Measurements from ENCODE around the gene RACK1.
"Not testable (repeated sequence)": the region's sequence is repeated elsewhere in the genome, so short reads cannot be mapped to it uniquely, and the experiment has no call there.

RACK1 gene

DNA sequence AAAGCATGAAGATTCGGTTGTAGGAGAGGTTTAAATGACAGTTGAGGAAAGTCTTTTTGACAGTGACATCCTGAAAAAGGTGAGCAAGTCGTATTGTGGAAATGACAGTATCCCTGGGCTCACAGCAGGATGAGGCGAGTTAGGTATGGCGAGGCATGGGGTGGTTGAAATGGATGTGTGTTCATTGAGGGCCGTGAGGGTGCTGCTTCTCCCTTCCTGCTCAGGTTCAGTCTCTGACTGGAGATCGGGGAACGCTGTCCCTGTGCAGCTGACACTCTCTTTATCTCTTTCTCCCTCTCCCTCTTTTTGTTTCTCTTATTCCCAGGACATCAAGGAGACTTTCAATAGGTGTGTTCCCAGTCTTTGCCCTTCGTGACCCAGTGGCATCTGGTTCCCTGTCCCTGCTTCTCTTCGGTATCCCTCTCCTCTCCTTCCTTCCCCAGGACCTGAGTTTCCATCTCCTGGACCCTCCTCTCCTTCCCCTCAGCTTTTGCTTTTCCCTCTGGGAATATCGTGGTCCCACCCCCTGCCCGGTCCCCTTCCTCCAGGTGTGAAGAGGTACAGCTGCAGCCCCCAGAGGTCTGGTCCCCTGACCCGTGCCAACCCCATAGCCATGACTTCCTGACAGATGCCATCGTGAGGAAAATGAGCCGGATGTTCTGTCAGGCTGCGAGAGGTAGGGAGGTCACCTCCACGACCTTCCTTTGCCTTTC, 10.5 kb downstream of the RACK1 start:
- DNase-seq, result no peak

DNA sequence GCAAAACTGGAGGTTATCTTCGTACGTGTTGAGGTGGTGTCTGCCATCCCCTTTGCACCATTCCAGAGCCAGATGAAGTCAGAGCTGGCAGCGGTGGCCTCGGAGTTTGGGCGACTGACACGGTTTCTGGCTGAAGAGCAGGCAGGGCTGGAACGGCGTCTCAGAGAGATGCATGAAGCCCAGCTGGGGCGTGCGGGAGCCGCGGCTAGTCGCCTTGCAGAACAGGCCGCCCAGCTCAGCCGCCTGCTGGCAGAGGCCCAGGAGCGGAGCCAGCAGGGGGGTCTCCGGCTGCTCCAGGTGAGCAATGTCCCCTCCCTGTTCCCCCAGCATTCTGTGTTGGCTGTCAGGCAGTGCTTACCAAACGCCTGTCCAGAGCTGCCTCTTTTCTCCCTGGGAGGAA, 11.1 kb downstream of the RACK1 start:
- DNase-seq, result no peak

DNA sequence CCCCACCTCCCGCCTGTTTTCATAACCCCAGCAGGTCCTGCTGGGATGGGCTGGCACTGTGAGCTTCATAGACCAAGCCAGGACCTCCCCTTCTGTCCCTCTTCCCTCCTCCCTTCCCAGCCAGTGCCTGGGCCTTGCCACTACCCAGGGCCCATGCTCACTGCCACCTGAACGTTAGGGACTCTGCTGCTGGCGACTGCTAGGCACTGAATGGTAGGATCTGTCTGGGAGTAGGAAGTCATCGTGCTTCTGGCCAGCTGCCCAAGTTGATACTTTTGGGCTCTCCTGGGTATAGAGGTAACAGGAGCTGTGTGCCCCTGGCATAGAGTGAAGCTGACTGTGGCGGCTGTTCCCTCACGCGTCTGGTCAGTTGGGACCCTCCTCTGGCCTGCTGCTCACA, 12.3 kb downstream of the RACK1 start:
- no peak for DNase-seq

DNA sequence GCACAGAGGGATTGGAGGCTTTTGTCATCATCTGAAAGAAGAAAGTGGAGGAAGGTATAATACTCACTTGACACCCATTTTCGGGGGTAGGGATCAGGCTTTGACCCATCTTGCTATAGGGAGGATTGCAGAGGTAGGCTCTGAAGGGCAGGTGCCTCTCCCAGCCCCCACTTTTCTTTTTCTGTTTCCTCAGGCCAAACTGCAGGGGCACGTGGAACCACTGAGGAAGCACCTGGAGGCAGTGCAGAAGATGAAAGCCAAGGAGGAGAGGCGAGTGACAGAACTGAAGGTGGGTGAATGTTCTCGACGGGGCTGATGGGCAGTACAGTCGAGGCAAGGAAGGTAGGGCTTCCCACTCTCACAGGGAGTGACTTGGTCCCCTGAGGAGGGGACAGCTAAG, 13.2 kb downstream of the RACK1 start:
- no peak for DNase-seq

DNA sequence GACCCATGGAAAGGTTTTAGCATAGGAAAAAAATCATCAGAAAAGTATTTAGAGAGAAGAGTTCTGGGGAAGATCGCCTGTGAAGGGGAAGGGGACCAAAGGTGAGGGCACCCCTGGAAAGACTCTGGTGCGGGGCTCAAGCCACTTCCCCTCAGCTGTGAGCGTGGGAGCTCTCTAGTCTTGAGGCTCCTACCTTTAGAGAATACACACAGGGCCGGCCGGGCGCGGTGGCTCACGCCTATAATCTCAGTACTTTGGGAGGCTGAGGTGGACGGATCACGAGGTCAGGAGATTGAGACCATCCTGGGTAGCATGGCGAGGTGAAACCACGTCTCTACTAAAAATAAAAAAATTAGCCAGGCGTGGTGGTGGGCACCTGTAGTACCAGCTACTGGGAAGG, 13.7 kb downstream of the RACK1 start:
- DNase-seq, result no peak

DNA sequence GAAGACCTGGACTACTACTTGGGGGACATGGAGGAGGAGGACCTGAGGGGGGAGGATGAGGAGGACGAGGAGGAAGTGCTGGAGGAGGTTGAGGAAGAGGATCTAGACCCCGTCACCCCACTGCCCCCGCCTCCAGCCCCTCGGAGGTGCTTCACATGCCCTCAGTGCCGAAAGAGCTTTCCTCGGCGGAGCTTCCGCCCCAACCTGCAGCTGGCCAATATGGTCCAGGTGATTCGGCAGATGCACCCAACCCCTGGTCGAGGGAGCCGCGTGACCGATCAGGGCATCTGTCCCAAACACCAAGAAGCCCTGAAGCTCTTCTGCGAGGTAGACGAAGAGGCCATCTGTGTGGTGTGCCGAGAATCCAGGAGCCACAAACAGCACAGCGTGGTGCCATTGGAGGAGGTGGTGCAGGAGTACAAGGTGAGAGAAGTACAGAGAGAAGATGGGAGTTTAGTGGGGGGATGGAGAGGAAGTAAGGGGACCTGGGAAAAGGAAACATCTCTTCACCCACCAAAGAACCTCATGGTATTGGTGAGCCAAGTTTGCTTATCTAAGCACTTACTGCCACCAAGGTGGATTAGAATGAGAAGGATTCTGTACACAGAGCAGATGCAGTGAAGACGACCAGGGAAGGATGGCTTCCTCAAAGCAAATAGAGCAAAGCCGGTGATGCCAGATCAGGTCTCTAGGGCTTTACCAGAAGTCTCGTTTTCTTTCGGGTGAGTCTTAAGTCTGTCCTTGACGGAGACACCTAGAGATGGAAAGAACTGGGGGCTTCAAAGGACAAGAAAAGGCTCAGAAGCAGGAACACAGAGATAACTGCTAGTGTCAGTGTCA, 19.1 kb downstream of the RACK1 start:
- no peak for DNase-seq

DNA sequence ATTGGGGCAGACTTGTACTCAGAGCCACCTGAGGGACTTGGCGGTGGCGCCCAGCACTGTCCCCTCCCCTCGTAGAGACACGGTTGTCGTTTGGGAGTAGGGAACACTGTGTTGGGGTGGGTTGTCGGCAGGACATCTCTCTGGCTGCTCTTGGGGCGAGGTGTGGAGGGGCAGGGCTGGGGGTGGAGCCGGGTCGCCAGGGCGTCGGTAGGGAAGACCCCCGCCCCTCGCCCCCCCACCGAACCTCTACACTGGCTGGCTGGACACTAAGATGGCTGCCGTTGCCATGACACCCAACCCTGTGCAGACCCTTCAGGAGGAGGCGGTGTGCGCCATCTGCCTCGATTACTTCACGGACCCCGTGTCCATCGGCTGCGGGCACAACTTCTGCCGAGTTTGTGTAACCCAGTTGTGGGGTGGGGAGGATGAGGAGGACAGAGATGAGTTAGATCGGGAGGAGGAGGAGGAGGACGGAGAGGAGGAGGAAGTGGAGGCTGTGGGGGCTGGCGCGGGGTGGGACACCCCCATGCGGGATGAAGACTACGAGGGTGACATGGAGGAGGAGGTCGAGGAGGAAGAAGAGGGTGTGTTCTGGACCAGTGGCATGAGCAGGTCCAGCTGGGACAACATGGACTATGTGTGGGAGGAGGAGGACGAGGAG, 19.8 kb downstream of the RACK1 start:
- no peak for DNase-seq

DNA sequence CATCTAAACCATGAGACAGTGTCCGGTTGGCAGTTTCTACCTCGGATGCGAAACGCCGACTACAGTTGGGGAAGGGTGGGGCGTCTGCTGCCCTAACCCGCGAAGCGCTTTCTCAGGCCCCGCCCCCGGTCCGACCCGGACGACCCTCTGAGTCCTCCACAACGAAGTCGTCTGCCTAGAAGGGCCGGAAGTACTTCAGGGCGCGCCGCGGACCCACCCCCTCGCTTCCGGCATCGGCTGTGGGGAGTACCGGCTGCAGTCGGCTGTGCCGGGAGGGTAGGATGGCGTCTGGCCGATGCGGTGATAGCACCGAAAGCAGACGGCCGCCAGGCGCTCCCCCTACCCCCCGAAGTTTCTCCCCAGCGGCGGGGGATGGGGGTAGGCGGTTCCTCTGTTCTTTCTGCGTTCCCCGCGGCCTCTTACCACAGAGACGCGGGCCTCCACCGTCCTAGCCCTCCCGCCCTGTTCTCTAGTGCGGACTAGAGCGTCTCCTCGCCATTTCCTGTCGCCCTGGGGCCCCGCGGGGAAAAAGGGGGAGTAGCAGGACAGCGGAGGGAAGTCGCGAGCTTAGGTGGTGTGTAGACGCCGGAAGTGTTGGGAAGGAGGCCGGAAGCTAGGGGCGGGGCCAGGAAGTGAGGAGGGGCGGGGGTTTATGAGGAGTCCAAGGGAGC, 20.5 kb downstream of the RACK1 start, which contains the start of gene TRIM41:
TRIM41 (plus strand) TSS at position 224 of the 671 bp plus-strand sequence. CDS start 719 bp downstream, outside the sequence.
- DNase-seq, result no peak

DNA sequence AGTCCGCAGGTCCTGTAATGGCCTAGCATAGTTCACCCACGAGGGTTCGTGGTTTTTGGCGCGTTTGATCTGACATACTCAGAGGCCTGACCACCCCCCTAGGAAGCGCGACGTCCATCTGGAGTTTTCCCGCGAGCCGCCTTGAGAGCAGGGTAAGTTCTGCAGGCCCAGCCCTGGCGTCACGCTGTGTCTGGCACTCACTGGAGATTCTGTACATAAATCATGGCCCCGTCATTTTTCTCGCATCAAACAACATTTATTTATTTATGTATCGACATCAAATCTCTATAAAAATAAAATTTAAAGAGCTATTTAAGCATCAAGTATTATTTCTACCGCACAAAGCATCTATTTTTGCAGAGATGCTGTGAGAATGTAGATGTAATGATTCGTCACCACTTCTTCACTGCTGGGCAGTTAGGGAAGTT, 21.1 kb downstream of the RACK1 start:
- no peak for DNase-seq

DNA sequence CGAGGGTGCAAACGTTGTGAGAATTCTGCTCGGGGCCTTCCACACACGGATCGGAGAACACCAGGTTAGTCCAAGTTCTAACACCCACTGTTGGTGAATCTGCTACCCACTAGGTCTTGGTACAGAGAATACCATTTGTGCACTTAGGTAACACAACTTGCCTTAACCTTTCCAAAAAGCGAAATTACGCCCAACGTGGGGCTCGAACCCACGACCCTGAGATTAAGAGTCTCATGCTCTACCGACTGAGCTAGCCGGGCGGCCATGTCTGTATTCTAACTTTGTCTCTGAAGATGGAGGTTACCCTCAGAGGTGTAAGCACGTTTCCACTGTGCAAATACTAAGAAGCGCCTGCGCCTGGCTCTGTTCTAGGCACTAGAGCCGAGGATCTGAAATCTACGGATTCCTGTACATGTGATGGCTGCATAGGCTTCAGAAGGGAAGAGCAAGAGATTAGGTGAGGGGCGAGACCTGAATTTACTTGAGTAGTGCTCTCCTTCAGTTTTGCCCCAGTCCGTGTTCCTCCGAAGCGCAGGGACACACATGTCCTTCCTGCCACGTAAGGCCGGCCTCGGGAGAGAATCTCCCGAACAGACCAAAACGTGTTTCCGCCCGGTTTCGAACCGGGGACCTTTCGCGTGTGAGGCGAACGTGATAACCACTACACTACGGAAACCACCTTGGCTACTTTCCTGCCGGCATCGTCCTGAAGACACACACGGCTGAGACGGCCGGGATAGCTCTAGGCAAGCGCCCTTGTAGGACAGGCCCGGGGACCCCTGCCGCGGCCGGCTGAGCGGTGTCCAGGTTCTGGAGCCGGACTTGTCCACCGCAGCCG, 21.7 kb downstream of the RACK1 start:
- no peak for DNase-seq

DNA sequence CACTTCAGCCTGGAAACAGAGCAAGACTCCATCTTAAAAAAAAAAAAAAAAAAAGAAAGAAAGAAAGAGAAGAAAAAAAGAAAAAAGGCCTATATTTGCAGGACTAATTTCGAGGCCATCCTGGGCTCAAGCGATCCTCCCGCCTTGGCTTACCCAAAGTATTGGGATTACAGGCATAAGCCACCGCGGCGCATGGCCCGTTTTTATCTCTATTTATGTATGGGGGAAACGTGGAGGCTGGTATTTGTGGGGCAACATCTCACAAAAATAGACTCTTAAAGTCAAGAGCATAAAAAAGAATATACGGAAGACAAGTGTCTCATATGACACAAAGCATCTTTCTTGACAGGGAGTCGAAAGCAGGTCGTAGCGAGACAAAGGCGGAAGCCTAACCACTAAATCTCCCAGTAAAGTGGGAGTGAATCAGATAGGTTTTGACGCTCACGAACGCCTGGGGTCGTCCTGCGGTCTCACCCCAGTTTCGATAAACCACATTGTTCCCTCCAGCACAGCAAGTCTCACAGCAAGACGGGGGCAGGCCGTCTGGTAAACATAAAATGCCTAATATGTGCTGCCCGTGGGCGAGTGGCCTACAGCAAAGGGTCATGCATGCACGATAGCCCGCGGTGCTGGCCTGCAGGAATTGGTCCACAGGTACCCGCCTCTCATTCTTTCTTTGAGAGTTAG, 22.5 kb downstream of the RACK1 start:
- no peak for DNase-seq

DNA sequence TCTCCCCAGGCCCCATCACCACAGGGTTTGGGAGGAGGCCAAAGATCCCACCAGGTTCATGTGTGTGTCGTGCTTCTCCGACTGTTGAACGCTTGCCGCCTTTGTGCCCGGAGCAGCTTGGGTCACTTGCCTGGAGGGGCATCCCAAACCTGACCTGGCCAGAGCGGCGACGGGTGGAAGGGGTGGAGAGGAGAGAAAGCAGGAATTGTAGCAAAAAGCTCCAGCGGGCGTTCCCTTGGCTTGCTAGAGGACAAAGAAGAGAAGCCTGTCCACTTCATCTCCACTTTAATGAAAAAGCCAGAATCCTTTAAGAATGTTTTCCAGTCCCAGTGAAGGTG, 23.6 kb downstream of the RACK1 start:
- no peak for DNase-seq

DNA sequence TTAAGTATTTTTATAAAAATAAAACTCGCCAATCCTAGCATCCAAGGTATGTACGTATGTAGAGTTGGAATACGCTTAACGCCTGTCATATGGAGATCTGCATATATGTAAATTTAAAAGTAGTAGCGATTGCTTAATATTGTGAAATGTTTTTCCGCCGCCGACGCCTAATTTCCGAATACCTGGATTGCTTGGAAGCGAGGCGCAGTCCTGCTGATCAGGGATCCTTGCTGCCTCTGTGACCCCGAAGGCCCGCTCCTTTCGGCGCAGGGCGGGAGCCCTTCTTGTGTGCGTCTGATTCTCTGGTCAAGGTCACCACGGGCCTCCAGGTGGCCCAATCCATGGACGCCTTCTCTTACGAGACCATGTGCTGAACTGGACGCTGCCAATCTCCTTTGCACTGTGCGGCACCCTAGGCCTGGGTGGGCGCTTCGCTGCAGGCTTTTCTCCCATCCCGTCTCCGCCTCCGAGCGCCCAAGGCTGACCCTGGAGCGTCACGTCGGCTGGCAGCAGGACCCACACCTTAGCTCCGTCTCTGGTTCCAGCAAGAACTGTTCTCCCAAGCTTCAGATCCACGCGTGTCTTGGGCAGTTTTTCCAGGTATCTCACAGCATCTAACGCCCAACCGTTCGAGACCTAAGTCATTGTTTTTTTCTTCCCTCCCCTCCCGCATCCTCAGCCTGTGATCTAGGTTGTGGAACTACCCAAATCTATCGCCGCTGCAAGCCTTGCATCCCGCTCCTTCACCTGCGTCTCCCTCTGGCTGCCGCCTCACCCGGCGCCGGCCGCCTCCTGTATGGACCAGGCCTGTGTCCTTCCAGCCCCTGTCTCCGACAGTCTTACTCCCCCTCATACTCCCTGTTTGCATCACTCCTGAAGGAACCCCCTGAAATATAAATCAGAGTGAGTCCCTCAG, 24.2 kb downstream of the RACK1 start:
- DNase-seq, result no peak

DNA sequence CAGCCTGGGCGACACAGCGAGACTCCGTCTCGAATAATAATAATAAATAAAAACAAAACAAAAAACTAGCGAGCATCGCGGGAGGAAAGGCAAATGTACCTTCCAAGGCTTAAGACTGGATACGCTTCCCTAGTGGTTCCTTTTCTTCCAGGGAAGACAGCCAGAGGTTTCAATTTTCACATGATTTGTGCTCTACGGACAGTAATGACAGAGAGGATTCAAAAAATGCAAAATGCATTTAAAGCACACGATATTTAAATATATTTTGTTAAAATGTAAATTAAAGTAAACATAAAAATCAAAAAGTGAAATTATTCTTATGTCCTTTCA, 24.9 kb downstream of the RACK1 start:
- no peak for DNase-seq

DNA sequence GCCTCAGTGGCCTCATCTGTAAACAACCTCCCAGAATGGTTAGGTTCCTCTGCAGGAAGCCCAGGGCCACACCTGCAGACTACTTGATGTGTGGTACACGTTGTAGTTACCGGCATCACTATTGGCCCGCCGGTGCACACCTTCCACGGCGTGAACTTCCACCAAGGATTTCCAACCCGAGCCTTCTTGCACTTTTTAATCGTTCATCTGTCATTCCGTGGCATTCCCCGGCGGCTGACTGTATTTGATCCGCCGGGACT, 26.0 kb downstream of the RACK1 start:
- no peak for DNase-seq

DNA sequence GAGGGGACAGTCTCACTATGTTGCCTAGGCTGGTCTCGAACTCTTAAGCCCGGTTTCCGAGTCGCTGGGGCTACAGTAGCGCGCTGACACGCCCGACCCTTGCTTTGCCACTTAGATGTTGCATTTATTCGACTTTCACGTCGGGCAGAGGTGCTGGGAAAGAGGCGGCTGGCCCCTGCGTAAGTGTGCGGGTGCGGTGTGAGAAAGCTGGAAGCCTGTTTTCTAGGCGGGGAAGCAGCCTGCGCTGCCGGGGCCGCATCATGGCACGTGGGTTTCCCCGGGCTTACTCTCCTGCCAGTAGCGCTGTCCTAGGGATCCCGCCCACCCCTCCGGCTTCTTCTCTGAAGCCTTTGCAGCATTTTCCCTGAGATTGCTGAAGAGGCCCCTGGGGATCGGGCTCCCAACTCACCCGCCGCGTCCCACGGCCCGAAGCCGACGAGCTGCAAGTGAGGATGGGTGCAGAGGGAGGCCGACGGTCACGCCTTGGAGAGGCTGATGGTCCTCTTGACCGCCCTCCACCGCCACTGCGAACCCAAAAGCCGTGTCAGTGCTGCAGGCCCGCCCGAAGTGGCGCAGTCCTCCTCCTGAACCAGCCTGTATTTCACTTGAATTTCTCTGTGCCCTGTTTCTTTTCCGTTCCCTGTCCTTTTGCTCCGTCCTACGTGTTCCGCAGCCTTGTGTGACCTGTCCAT, 26.4 kb downstream of the RACK1 start:
- no peak for DNase-seq

DNA sequence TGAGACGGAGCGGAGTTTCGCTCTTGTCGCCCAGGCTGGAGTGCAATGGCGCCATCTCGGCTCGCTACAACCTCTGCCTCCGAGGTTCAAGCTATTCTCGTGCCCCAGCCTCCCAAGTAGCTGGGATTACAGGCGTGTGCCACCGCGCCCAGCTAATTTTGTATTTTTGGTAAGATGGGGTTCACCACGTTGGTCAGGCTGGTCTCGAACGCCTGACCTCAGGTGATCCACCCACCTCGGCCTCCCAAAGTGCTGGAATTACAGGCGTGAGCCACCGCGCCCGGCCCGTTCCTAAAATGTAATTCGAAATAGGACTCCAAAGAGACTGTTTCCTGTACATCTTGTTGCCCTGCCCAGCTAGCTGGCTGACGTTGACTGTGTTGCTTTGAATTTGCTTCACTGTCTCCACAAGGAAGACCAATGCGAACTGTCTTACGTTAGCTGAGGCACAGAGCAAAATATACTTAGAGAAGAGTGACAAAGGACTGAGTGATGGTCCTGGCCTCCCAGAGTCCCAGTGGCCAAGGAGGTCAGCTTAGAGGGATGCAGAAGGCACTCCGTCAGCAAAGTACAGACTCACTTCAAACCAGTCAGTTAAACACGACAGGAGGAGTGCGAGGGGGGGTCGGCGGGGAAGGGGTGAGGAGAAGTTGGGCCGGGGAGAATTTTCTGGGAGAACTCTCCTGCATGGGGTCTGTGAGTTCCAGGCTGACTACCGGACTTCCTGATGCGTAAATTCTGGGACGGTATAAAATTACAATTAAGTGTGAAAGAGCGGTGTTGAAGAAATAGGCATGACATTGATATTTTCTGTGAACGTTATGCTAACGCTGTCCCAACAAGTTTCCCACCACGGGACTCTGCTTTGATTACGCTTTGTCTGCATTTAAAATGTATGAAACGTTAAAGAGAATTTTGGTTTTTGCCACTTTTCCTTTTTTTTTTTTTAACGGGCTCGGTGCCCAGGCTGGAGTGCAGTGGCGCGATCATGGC, 27.4 kb downstream of the RACK1 start:
- no peak for DNase-seq

DNA sequence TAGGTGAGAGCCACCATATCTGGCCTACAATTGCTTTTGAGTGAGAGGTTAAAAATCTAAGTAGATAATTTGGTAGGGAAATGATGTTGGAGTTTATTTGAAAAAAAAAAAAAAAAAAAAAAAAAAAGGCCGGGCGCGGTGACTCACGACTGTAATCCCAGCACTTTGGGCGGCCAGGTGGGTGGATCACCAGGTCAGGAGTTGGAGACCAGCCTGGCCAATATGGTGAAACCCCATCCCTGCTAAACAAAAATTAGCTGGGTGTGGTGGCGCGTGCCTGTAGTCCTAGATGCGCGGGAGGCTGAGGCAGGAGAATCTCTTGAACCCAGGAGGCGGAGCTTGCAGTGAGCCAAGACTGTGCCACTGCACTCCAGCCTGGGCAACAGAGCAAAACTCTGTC, 29.5 kb downstream of the RACK1 start:
- not testable (repeated sequence) for DNase-seq

DNA sequence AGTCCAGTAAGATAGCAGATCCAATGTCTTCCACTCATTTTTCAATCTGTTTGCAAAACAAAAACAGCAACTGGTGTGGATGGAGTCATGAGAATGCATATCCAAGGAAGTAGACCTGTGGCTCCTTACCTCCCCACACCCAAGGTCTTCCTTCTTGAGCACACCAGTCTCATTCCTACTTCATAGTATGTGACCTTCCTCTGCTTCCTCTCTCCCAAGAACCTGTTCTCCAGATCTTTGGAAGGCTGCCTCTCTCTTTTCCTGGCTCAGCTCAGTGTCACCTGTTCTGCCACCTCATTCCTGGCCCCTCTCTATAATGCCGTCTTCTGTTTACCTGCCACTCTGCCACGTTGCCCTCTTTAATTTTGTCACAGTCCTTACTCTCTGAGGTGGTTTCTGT, 30.8 kb downstream of the RACK1 start:
- DNase-seq, result no peak

Measured in Kasumi-1 (cell line).